Duodenal mucosa (tissue), 2 donors: ENCODE results near the gene EXOC6B.

Source experiments
- H3K27ac ChIP-seq: one replicate; pipeline ENCODE4 v1.7.0; 2013; ENCODE audit warnings: low read depth, low read length
- H3K27me3 ChIP-seq, 2 donors: one replicate each; pipeline ENCODE4 v1.7.0; 2013; ENCODE audit warnings: low read length in 2 of 2, control low read depth in 1 of 2; ENCODE audit not compliant: insufficient read depth in 2 of 2, control insufficient read depth in 1 of 2
- H3K36me3 ChIP-seq, 2 donors: one replicate each; pipeline ENCODE4 v1.7.0; 2013; ENCODE audit warnings: low read length in 2 of 2, control low read depth in 1 of 2; ENCODE audit not compliant: insufficient read depth in 2 of 2, control insufficient read depth in 1 of 2
- H3K4me1 ChIP-seq, 2 donors: one replicate each; pipeline ENCODE4 v1.7.0; 2013; ENCODE audit warnings: low read length in 2 of 2, control low read depth in 1 of 2; ENCODE audit not compliant: insufficient read depth in 2 of 2, control insufficient read depth in 1 of 2
- H3K4me3 ChIP-seq, 2 donors: one replicate each; pipeline ENCODE4 v1.7.0; 2013; ENCODE audit warnings: low read length in 2 of 2, low read depth in 1 of 2
- H3K9ac ChIP-seq, 2 donors: one replicate each; pipeline ENCODE4 v1.7.0; 2013; ENCODE audit warnings: low read length in 2 of 2, low read depth in 1 of 2
- H3K9me3 ChIP-seq, 2 donors: one replicate each; pipeline ENCODE4 v1.7.0; 2013; ENCODE audit warnings: low read length in 2 of 2, control low read depth in 1 of 2; ENCODE audit not compliant: control insufficient read depth in 1 of 2

EXOC6B gene

DNA sequence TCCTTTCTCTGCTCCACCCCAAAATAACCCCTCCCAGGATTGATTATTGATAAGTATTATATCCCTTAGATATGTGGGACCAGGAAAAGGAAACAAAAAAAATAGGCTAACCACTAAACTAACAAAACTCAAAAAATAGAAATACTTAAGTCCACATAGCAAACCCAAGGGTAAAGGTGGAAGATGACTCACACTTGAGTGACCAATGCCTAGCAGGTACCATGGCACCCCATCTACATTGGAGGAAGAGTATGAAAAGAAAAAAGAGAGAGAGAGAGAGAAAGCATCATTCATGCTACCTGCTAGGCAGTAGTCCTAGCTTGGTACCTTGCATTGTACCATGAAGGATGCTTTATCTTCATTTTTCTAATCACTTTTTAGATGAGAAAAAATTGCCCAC lies 6.3 kb downstream of the EXOC6B start:
- peaks cover 3 to 8% of the 10 kb centered on the region in 2 donors for H3K4me1 ChIP-seq
- no peak overlapping the region for H3K4me3 ChIP-seq
- no peak overlapping the region for H3K9ac ChIP-seq
- no peaks in the 10 kb centered on the region for H3K27me3 ChIP-seq
- H3K36me3 ChIP-seq, result no peaks in the 10 kb centered on the region
- H3K9me3 ChIP-seq, result no peaks in the 10 kb centered on the region
- no peak overlapping the region for H3K27ac ChIP-seq

DNA sequence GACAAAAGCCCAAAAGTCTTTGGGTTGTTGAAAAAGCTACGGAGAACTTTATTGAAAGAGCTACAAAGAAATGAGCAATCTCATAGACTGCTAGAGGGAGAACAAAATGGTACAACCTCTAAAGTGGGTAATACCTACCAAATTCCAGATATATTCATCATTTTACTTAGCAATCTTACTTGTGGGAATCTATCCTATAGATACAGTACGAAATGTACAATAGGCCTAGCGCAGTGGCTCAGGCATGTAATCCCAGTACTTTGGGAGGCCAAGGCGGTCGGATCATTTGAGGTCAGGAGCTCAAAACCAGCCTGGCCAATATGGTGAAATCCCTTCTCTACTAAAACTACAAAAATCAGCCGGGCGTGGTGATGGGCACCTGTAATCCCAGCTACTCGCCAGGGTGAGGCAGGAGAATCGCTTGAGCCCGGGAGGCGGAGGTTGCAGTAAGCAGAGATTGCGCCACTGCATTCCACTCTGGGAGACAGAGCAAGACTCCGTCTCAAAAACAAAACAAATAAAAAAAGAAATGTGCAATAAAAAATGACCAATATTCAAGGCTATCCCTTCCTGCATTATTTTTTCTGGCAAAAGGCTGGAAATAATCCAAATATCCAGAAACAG lies 10.1 kb downstream of the EXOC6B start:
- no peaks in the 10 kb centered on the region for H3K27me3 ChIP-seq
- H3K4me1 ChIP-seq, result no peaks in the 10 kb centered on the region
- H3K4me3 ChIP-seq, result no peak overlapping the region
- H3K36me3 ChIP-seq, result no peaks in the 10 kb centered on the region
- H3K9me3 ChIP-seq, result no peaks in the 10 kb centered on the region
- H3K9ac ChIP-seq, result no peak overlapping the region
- no peak overlapping the region for H3K27ac ChIP-seq

GRCh38 chr2:72813841-72814240 lies 12.0 kb downstream of the EXOC6B start:
- peaks cover 0 to 9% of the 10 kb centered on the region in 2 donors for H3K9me3 ChIP-seq
- H3K36me3 ChIP-seq, result no peaks in the 10 kb centered on the region
- H3K27me3 ChIP-seq, result no peaks in the 10 kb centered on the region
- no peak overlapping the region for H3K27ac ChIP-seq
- no peaks in the 10 kb centered on the region for H3K4me1 ChIP-seq
- H3K4me3 ChIP-seq, result no peak overlapping the region
- H3K9ac ChIP-seq, result no peak overlapping the region

DNA sequence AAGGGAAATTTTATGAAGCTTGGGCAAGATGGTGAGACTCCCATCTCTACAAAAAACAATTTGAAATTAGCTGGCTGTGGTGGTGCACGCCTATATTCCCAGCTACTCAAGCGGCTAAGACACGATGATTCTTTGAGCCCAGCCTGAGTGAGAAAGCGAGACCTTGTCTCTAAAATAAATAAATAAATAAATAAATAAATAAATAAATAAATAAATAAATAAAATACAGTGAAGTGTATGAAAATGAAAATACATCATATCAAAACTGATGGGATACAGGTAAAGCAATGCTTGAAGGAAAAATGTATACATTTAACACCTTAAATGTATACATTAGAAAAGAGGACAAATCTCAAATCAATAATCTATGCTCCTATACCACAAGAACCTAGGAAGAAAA lies 15.7 kb downstream of the EXOC6B start:
- H3K4me3 ChIP-seq, result no peak overlapping the region
- H3K27ac ChIP-seq, result no peak overlapping the region
- H3K9ac ChIP-seq, result no peak overlapping the region
- H3K27me3 ChIP-seq, result no peaks in the 10 kb centered on the region
- H3K4me1 ChIP-seq, result no peaks in the 10 kb centered on the region
- no peaks in the 10 kb centered on the region for H3K36me3 ChIP-seq
- peaks cover 0 to 10% of the 10 kb centered on the region in 2 donors for H3K9me3 ChIP-seq

DNA sequence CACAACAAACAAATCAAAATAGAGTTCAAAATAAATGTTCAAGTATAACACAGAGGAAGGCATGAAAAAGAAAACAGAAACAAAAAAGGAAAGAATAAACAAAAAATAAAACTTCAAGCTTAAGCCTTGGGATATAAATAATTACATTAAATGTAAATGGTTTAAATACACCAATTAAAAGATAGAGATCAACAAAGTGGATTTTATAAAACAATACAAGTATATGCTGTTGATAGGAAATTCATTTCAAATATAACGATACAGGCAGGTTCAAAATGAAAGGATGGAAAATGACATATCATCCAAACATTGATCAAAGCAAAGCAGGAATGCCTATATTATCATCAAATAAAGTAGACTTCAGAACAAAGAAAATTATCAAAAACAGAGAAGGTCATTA lies 16.7 kb downstream of the EXOC6B start:
- H3K27ac ChIP-seq, result no peak overlapping the region
- peaks cover 0 to 10% of the 10 kb centered on the region in 2 donors for H3K9me3 ChIP-seq
- no peak overlapping the region for H3K4me3 ChIP-seq
- H3K4me1 ChIP-seq, result peaks cover 0 to 2% of the 10 kb centered on the region in 2 donors
- H3K9ac ChIP-seq, result no peak overlapping the region
- no peaks in the 10 kb centered on the region for H3K36me3 ChIP-seq
- no peaks in the 10 kb centered on the region for H3K27me3 ChIP-seq

DNA sequence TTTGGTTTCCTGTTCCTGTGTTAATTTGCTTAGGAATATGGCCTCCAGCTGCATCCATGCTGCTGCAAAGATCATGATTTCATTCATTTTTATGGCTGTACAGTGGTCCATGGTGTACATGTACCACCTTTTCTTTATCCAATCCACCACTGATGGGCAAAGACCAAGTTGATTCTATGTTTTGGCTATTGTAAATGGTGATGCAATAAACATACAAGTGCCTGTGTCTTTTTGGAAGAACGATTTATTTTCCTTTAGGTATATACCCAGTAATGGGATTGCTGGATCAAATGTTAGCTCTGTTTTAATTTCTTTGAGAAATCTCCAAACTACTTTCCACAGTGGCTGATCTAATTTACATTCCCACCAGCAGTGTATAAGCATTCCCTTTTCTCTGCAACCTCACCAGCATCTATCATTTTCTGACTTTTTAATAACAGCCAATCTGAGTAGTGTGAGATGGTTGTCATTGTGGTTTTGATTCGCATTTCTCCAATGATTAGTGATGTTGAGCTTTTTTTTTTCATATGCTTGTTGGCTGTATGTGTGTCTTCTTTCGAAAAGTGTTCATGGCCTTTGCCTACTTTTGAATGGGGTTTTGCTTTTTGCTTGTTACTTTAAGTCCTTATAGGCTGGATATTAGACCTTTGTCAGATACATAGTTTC lies 19.4 kb downstream of the EXOC6B start:
- H3K9me3 ChIP-seq, result peaks cover 0 to 10% of the 10 kb centered on the region in 2 donors
- H3K36me3 ChIP-seq, result no peaks in the 10 kb centered on the region
- no peaks in the 10 kb centered on the region for H3K27me3 ChIP-seq
- H3K27ac ChIP-seq, result no peak overlapping the region
- no peak overlapping the region for H3K9ac ChIP-seq
- H3K4me1 ChIP-seq, result peaks cover 0 to 11% of the 10 kb centered on the region in 2 donors
- H3K4me3 ChIP-seq, result no peak overlapping the region

- H3K4me3 ChIP-seq, result no peak overlapping the region
- H3K27ac ChIP-seq, result no peak overlapping the region
- no peaks in the 10 kb centered on the region for H3K27me3 ChIP-seq
- no peaks in the 10 kb centered on the region for H3K36me3 ChIP-seq
- H3K9ac ChIP-seq, result no peak overlapping the region
- no peaks in the 10 kb centered on the region for H3K9me3 ChIP-seq
- peaks cover 3 to 15% of the 10 kb centered on the region in 2 donors for H3K4me1 ChIP-seq
Measured at GRCh38 chr2:72803626-72804320, 22.1 kb downstream of the EXOC6B start.

GRCh38 chr2:72803151-72803550 lies 22.7 kb downstream of the EXOC6B start:
- H3K9ac ChIP-seq, result no peak overlapping the region
- H3K9me3 ChIP-seq, result no peaks in the 10 kb centered on the region
- no peak overlapping the region for H3K27ac ChIP-seq

GRCh38 chr2:72800492-72800891 lies 25.3 kb downstream of the EXOC6B start:
- Histone ChIP-seq H3K9ac (no peak overlapping the region), H3K36me3 (no peaks in the 10 kb centered on the region), H3K27me3 (no peaks in the 10 kb centered on the region), H3K4me1 (peaks cover 3 to 15% of the 10 kb centered on the region in 2 donors), H3K9me3 (no peaks in the 10 kb centered on the region), H3K27ac (no peak overlapping the region), H3K4me3 (no peak overlapping the region)

More at GRCh38 chr2:72803151-72803550, 22.7 kb downstream of the EXOC6B start:
- H3K36me3 ChIP-seq, result no peaks in the 10 kb centered on the region
- H3K4me1 ChIP-seq, result peaks cover 3 to 15% of the 10 kb centered on the region in 2 donors
- no peaks in the 10 kb centered on the region for H3K27me3 ChIP-seq
- H3K4me3 ChIP-seq, result no peak overlapping the region

DNA sequence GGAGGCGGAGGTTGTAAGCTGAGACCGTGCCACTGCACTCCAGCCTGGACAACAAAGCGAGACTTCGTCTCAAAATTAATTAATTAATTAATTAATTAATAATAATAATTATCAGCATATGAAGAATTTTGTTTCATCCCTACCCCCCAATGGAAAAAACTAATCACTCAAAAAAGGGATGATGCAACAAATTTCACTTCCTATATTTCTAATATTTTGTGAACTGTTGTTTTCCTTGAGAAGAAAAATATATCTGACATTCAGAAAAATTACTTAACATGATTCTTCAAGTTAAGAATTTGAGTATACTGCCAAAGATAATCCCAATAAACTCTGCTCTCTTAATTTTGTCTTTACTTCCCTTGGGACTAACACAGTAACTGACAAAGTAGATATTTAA lies 28.1 kb downstream of the EXOC6B start:
- Histone ChIP-seq H3K27ac (no peak overlapping the region), H3K9me3 (no peaks in the 10 kb centered on the region), H3K4me3 (no peak overlapping the region), H3K36me3 (no peaks in the 10 kb centered on the region), H3K27me3 (no peaks in the 10 kb centered on the region), H3K4me1 (peaks cover 3 to 13% of the 10 kb centered on the region in 2 donors), H3K9ac (no peak overlapping the region)
